Transverse colon (tissue), 4 donors: ENCODE measurements around the gene AMPD3. TPM values are rescaled to one million over a fixed set of nuclear protein-coding genes. Genes with fewer than 3 reads are reported as not detected.
A peak's percentile ranks its signal among the peaks of the same experiment; 100 is the strongest.

Source experiments
- DNase-seq: peaks from one replicate; pipeline ENCODE4 v3.0.0-alpha.2; 2019
- H3K27ac ChIP-seq, 4 donors: fragments of 200-600 bp; sonication (generic); 2 replicates each; pipeline ENCODE4 v1.5.1; 2016 to 2018; ENCODE audit warnings: inconsistent platforms in 4 of 4
- H3K27me3 ChIP-seq: fragments of 200-600 bp; sonication (generic); 2 replicates; pipeline ENCODE4 v1.5.1; 2017; ENCODE audit warnings: inconsistent platforms
- H3K36me3 ChIP-seq, 4 donors: fragments of 200-600 bp; sonication (generic); 2 replicates each; pipeline ENCODE4 v1.5.1; 2017 to 2019; ENCODE audit warnings: inconsistent platforms in 4 of 4
- H3K4me1 ChIP-seq, 4 donors: fragments of 200-600 bp; sonication (generic); 2 replicates each; pipeline ENCODE4 v1.5.1; 2017 to 2020; ENCODE audit warnings: inconsistent platforms in 4 of 4
- H3K4me3 ChIP-seq, 4 donors: fragments of 200-600 bp; sonication (generic); 1 replicate in 1 of 4; 2 replicates in 3 of 4; pipeline versions ENCODE4 v1.5.1 to v1.6.1; 2017 to 2019; ENCODE audit warnings: inconsistent platforms in 4 of 4
- H3K9me3 ChIP-seq, 2 donors: fragments of 200-600 bp; sonication (generic); 2 replicates each; pipeline ENCODE4 v1.5.1; 2017 to 2019; ENCODE audit warnings: inconsistent platforms in 2 of 2
- EP300 ChIP-seq: sonication (generic); formaldehyde crosslinking; IDR thresholded peaks from one replicate; pipeline ENCODE4 v1.6.1; 2017; ENCODE audit warnings: antibody characterized with exemption, low read depth
- POLR2A ChIP-seq: fragments of 450-650 bp; IDR thresholded peaks from one replicate; pipeline ENCODE4 v1.6.1; 2016; ENCODE audit warnings: antibody characterized with exemption, mild to moderate bottlenecking, moderate library complexity
- POLR2AphosphoS5 ChIP-seq, 3 donors: sonication (generic); formaldehyde crosslinking; IDR thresholded peaks; one replicate each; pipeline ENCODE4 v1.6.1; 2016; ENCODE audit warnings: antibody characterized with exemption in 3 of 3
- WGBS, 2 donors: methylation state at CpG; one replicate each; pipeline ENCODE4 v1.1.5; 2018; ENCODE audit warnings: low coverage in 1 of 2; 5-methylcytosine and 5-hydroxymethylcytosine counted together
- in situ Hi-C, 4 donors: fragments of 200-750 bp; cut with MboI; loops; one replicate each; pipeline versions ENCODE4 v1.15.0 to v1.15.1; 2017; ENCODE audit warnings: low sequenced_read_pairs in 3 of 4, low pct_ligation_motif_present in 1 of 4, low pct_unique_long_range_greater_than_20kb in 1 of 4
- intact Hi-C: fragments of 100-400 bp; cut with DNase I; formaldehyde crosslinking; loops from one replicate; pipeline ENCODE4 v1.15.1; 2023; ENCODE audit warnings: low total_unique reads
- total RNA-seq, 4 donors: library from RNA; depleted of rRNA; stranded (reverse); fragments of >200 nt; gene quantifications; one replicate each; pipeline ENCODE4 v1.1.0, GENCODE V29; 2016
- TF ChIP-seq, protein P1 (sequence below), 5 experiments: fragments of 200-600 bp in 3 of 5; fragments of 450-650 bp in 2 of 5; sonication (generic) in 3 of 5; IDR thresholded peaks; 1 replicate in 2 of 5; 2 replicates in 3 of 5; pipeline ENCODE4 v1.5.1; 2016 to 2017; ENCODE audit warnings: antibody characterized with exemption in 5 of 5, inconsistent platforms in 3 of 5, mild to moderate bottlenecking in 2 of 5, moderate library complexity in 1 of 5

AMPD3 gene
- total RNA-seq, 4 donors from 2014 or later = 2.4 to 32.9 (median 11.2) TPM

DNA sequence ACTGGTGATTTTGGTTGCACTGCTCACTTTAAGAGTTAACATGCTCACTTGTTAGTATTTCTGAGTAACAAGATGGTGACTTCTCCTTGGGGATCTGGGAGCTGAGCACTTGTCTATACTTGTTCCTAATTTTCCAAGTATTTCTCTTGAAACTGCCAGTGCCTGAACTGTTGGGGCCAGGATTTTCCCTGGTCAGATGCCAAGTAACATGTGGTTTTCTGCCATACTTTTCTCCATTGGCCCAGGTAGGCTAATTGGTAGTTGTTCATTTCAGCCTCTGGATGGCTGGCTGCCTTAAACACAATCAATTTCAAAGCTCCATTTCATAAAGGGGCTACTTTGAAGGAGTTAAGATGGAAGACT is 50.9 kb downstream of the AMPD3 start:
- intact Hi-C loops = no loop called here
- H3K4me3 ChIP-seq = no peak overlapping the region
- TF ChIP-seq, protein P1, sequence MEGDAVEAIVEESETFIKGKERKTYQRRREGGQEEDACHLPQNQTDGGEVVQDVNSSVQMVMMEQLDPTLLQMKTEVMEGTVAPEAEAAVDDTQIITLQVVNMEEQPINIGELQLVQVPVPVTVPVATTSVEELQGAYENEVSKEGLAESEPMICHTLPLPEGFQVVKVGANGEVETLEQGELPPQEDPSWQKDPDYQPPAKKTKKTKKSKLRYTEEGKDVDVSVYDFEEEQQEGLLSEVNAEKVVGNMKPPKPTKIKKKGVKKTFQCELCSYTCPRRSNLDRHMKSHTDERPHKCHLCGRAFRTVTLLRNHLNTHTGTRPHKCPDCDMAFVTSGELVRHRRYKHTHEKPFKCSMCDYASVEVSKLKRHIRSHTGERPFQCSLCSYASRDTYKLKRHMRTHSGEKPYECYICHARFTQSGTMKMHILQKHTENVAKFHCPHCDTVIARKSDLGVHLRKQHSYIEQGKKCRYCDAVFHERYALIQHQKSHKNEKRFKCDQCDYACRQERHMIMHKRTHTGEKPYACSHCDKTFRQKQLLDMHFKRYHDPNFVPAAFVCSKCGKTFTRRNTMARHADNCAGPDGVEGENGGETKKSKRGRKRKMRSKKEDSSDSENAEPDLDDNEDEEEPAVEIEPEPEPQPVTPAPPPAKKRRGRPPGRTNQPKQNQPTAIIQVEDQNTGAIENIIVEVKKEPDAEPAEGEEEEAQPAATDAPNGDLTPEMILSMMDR (IDR thresholded peaks at IDR 0.05) = no peak
- TF ChIP-seq EP300 (no peak), POLR2AphosphoS5 (IDR thresholded peaks at IDR 0.05) (no peak), POLR2A (no peak)
- no peak overlapping the region for H3K27ac ChIP-seq
- DNase-seq = no peak
- no peaks in the 10 kb centered on the region for H3K4me1 ChIP-seq
- no peaks in the 10 kb centered on the region for H3K9me3 ChIP-seq
- no peaks in the 10 kb centered on the region for H3K27me3 ChIP-seq
- in situ Hi-C loops = no loop called here
- no peaks in the 10 kb centered on the region for H3K36me3 ChIP-seq

DNA sequence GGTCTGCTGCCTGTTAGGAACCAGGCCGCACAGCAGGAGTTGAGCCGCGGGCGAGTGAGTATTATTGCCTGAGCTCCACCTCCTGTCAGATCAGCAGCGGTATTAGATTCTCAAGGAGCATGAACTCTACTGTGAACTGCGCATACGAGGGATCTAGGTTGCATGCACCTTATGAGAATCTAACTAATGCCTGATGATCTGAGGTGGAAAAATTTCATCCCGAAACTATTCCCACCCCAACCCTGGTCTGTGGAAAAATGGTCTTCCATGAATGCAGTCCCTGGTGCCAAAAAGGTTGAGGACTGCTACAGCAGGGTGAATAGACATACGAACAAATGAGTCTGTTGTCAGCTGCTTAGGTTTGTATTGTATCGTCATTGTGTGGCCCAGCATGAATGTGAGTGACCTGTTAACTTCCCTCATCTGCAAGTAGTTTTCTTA is 56.1 kb downstream of the AMPD3 start:
- Histone ChIP-seq H3K27ac (no peak overlapping the region), H3K36me3 (no peaks in the 10 kb centered on the region), H3K27me3 (no peaks in the 10 kb centered on the region), H3K4me1 (no peaks in the 10 kb centered on the region), H3K4me3 (no peak overlapping the region), H3K9me3 (no peaks in the 10 kb centered on the region)
- intact Hi-C loops = no loop called here
- WGBS, 2 donors = 88 to 100% methylated on average over 3 to 10 of the region's 10 CpGs
- DNase-seq = no peak
- TF ChIP-seq POLR2A = no peak
- TF ChIP-seq POLR2AphosphoS5 (IDR thresholded peaks at IDR 0.05) = no peak
- TF ChIP-seq EP300 = no peak
- TF ChIP-seq, protein P1 (IDR thresholded peaks at IDR 0.05) = no peak
- in situ Hi-C loops = no loop called here

DNA sequence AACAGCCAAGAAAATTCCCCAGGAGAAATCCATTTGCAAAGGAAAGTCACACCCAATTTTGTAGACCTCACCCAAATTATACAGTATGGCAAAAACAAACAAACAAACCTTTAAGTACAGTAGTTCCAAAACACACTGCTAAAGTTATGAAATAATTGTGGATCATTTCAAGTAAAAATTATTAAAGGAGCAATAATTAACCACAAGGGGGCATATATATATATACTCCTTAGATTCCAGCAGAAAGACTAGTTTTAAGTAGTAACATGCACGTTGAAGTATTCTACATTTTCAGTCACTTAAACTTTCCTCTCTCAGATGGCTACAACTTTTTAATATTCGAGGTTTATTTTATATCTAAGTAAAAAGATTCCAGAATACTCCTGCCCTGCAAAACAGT is 59.1 kb downstream of the AMPD3 start:
- WGBS, 2 donors = 55 to 66% methylated on average over 2 of the region's 2 CpGs
- no peaks in the 10 kb centered on the region for H3K27me3 ChIP-seq
- no peaks in the 10 kb centered on the region for H3K36me3 ChIP-seq
- H3K4me1 ChIP-seq = no peaks in the 10 kb centered on the region
- intact Hi-C loops = no loop called here
- H3K4me3 ChIP-seq = no peak overlapping the region
- in situ Hi-C loops = no loop called here
- no peaks in the 10 kb centered on the region for H3K9me3 ChIP-seq
- no peak for DNase-seq
- H3K27ac ChIP-seq = no peak overlapping the region
- TF ChIP-seq, protein P1 (IDR thresholded peaks at IDR 0.05) = peak in 4 of 5 experiments; percentile 17 to 40 (median 30)
- TF ChIP-seq POLR2AphosphoS5 (IDR thresholded peaks at IDR 0.05) (no peak), POLR2A (no peak), EP300 (no peak)

DNA sequence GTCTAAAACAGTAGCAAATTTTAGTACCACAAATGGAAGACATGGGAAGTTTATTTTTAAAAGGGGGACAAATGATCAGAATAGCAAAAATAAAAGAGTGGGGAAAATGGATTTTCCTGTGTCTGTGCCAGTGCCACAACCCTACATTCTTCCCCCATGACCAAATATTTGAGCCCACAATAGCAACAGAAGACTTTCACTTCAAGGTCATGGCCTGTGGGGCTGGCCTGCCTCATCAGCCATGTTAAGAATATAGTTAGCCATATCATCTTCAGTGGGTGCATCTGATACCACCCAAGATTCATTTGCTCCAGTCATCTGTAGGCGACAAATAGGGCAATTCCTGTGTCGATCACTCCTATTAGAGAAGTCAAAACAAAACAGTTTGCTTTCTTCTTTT is 59.6 kb downstream of the AMPD3 start:
- DNase-seq = no peak
- TF ChIP-seq EP300 (no peak), POLR2A (no peak), POLR2AphosphoS5 (IDR thresholded peaks at IDR 0.05) (no peak)
- TF ChIP-seq, protein P1 (IDR thresholded peaks at IDR 0.05) = no peak
- in situ Hi-C loops = no loop called here
- Histone ChIP-seq H3K9me3 (no peaks in the 10 kb centered on the region), H3K36me3 (no peaks in the 10 kb centered on the region), H3K27ac (no peak overlapping the region), H3K4me3 (no peak overlapping the region), H3K4me1 (no peaks in the 10 kb centered on the region), H3K27me3 (no peaks in the 10 kb centered on the region)
- intact Hi-C loops = no loop called here
- WGBS, 2 donors = 93% methylated on average over 2 of the region's 2 CpGs; no CpG with 5 or more reads in 1 of the 2 donors
